Right lobe of liver (tissue), 4 donors: ENCODE measurements around the gene MCC.

ENCODE experiments used
- POLR2A ChIP-seq: fragments of 450-650 bp; IDR thresholded peaks from one replicate; pipeline ENCODE4 v1.6.1; 2017; ENCODE audit warnings: antibody characterized with exemption, mild to moderate bottlenecking
- TF ChIP-seq, protein P1 (sequence below), 4 donors: fragments of 200-600 bp in 3 of 4; fragments of 450-650 bp in 1 of 4; IDR thresholded peaks; one replicate each; pipeline versions ENCODE4 v1.5.1 to v1.8.0; 2016 to 2022; ENCODE audit warnings: antibody characterized with exemption in 4 of 4, mild to moderate bottlenecking in 2 of 4
- donor health status: DM: no; HTN: no; CAD: no.
- donor health status: DM: no; HTN: no; CAD: no.
- donor health status: DM: no; HTN: yes; CAD: no.

- no peak for TF ChIP-seq POLR2A
- TF ChIP-seq, protein P1, sequence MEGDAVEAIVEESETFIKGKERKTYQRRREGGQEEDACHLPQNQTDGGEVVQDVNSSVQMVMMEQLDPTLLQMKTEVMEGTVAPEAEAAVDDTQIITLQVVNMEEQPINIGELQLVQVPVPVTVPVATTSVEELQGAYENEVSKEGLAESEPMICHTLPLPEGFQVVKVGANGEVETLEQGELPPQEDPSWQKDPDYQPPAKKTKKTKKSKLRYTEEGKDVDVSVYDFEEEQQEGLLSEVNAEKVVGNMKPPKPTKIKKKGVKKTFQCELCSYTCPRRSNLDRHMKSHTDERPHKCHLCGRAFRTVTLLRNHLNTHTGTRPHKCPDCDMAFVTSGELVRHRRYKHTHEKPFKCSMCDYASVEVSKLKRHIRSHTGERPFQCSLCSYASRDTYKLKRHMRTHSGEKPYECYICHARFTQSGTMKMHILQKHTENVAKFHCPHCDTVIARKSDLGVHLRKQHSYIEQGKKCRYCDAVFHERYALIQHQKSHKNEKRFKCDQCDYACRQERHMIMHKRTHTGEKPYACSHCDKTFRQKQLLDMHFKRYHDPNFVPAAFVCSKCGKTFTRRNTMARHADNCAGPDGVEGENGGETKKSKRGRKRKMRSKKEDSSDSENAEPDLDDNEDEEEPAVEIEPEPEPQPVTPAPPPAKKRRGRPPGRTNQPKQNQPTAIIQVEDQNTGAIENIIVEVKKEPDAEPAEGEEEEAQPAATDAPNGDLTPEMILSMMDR (IDR thresholded peaks at IDR 0.05): no peak
Observed at GRCh38 chr5:113435575-113435974, 52.7 kb downstream of the MCC start.
